ENCODE measurements around the gene RYR2.

Gene RYR2

GRCh38 chr1:237473854-237474253 is 431.9 kb downstream of the RYR2 start:
- TF ChIP-seq CTCF (IDR thresholded peaks at IDR 0.05; ENCODE audit: low read depth, low read length), result no peak
- no peak overlapping the region for H3K4me3 ChIP-seq (ENCODE audit: low read depth, low read length)

GRCh38 chr1:237478082-237478481 is 436.1 kb downstream of the RYR2 start:
- no peak for TF ChIP-seq CTCF (IDR thresholded peaks at IDR 0.05; ENCODE audit: low read depth, low read length)
- H3K4me3 ChIP-seq (ENCODE audit: low read depth, low read length), result no peak overlapping the region

GRCh38 chr1:237478842-237479241 is 436.9 kb downstream of the RYR2 start:
- H3K4me3 ChIP-seq (ENCODE audit: low read depth, low read length), result no peak overlapping the region
- TF ChIP-seq CTCF (IDR thresholded peaks at IDR 0.05; ENCODE audit: low read depth, low read length), result no peak

- TF ChIP-seq CTCF (IDR thresholded peaks at IDR 0.05; ENCODE audit: low read depth, low read length), result no peak
- no peak overlapping the region for H3K4me3 ChIP-seq (ENCODE audit: low read depth, low read length)
Observed at GRCh38 chr1:237482777-237483176, 440.8 kb downstream of the RYR2 start.

GRCh38 chr1:237492359-237492758 is 450.4 kb downstream of the RYR2 start:
- no peak for TF ChIP-seq CTCF (IDR thresholded peaks at IDR 0.05; ENCODE audit: low read depth, low read length)
- no peak overlapping the region for H3K4me3 ChIP-seq (ENCODE audit: low read depth, low read length)

GRCh38 chr1:237500566-237500965 is 458.6 kb downstream of the RYR2 start:
- no peak for TF ChIP-seq CTCF (IDR thresholded peaks at IDR 0.05; ENCODE audit: low read depth, low read length)

GRCh38 chr1:237503292-237503691 is 461.3 kb downstream of the RYR2 start:
- no peak for TF ChIP-seq CTCF (IDR thresholded peaks at IDR 0.05; ENCODE audit: low read depth, low read length)
- no peak overlapping the region for H3K4me3 ChIP-seq (ENCODE audit: low read depth, low read length)

More at GRCh38 chr1:237500566-237500965, 458.6 kb downstream of the RYR2 start:
- no peak overlapping the region for H3K4me3 ChIP-seq (ENCODE audit: low read depth, low read length)
